GM12878 (cell line): ENCODE data around the gene PAPPA. TPM values are rescaled to one million over a fixed set of nuclear protein-coding genes. Genes with fewer than 3 reads are reported as not detected.

Experiments used
- ATAC-seq: fragments of 200-7000 bp; cut with Tn5 transposase; 3 replicates; pipeline ENCODE4 v1.9.1; 2020; ENCODE audit warnings: mild to moderate bottlenecking, moderate library complexity
- BruUV-seq: library from RNA; stranded (reverse); fragments of 400-500 nt; replicated peaks from 2 replicates; lab custom pipeline; 2021; lab: Mats Ljungman, UMichigan
- CTCF ChIA-PET: fragments of 300-600 bp; sonication (Branson Sonifier 250); formaldehyde crosslinking; extraction: SDS; loops from one replicate; lab custom pipeline; 2021; ENCODE audit warnings: inconsistent platforms; lab: Yijun Ruan, JAX
- POLR2A ChIA-PET: fragments of 350-600 bp; formaldehyde crosslinking; extraction: SDS; loops from one replicate; lab custom pipeline; 2021; ENCODE audit warnings: inconsistent platforms; lab: Charles Lee
- RAD21 ChIA-PET: fragments of 300-600 bp; sonication (Branson Sonifier 250); formaldehyde crosslinking; loops from one replicate; lab custom pipeline; 2023; ENCODE audit warnings: antibody characterized with exemption; ENCODE audit not compliant: unreplicated experiment; lab: Charles Lee
- SMC1A ChIA-PET: fragments of 300-600 bp; sonication (Branson Sonifier 250); formaldehyde crosslinking; loops from one replicate; lab custom pipeline; 2023; ENCODE audit not compliant: unreplicated experiment, uncharacterized antibody; lab: Charles Lee
- DNase-seq: peaks from one replicate; pipeline ENCODE4 v3.0.0-alpha.2; 2011; ENCODE audit warnings: low read depth, low spot score
- FAIRE-seq: peaks from 3 replicates; lab custom pipeline; 2011; peaks lifted over from hg19 to GRCh38; lab: Jason Lieb, UNC
- H2AFZ ChIP-seq: 2 replicates; pipeline ENCODE4 v1.6.0; 2011; ENCODE audit warnings: low read depth, low read length, control low read depth; ENCODE audit not compliant: control insufficient read depth
- H3K27ac ChIP-seq: 2 replicates; pipeline ENCODE4 v1.5.1; 2011; ENCODE audit warnings: control low read depth; ENCODE audit not compliant: control insufficient read depth, insufficient read depth
- H3K27me3 ChIP-seq, 2 experiments: replicated peaks in 1 of 2; 2 replicates each; pipeline versions ENCODE4 v1.6.0 to v1.6.1; 2011; ENCODE audit warnings: low read length in 1 of 2; ENCODE audit not compliant: control insufficient read depth in 2 of 2, insufficient read depth in 2 of 2
- H3K36me3 ChIP-seq, 2 experiments: 2 replicates each; pipeline ENCODE4 v1.5.1; 2011; ENCODE audit warnings: low read length in 1 of 2; ENCODE audit not compliant: control insufficient read depth in 2 of 2, insufficient read depth in 2 of 2
- H3K4me1 ChIP-seq: 2 replicates; pipeline ENCODE4 v1.6.1; 2011; ENCODE audit warnings: mild to moderate bottlenecking, low read length, moderate library complexity, mixed read lengths; ENCODE audit not compliant: control insufficient read depth, insufficient read depth
- H3K4me2 ChIP-seq: 2 replicates; pipeline ENCODE4 v1.6.0; 2011; ENCODE audit warnings: control low read depth; ENCODE audit not compliant: control insufficient read depth, insufficient read depth
- H3K4me3 ChIP-seq: fragments of 200-600 bp; sonication (generic); 2 replicates; pipeline ENCODE4 v1.5.1; 2016
- H3K79me2 ChIP-seq: 2 replicates; pipeline ENCODE4 v1.6.0; 2011; ENCODE audit warnings: low read length; ENCODE audit not compliant: control insufficient read depth, insufficient read depth
- H3K9ac ChIP-seq: 2 replicates; pipeline ENCODE4 v1.8.0; 2011; ENCODE audit warnings: low read length, control low read depth, mixed read lengths; ENCODE audit not compliant: control insufficient read depth, insufficient read depth
- H3K9me3 ChIP-seq: replicated peaks from 3 replicates; pipeline ENCODE4 v1.5.1; 2011; ENCODE audit warnings: mild to moderate bottlenecking, low read length; ENCODE audit not compliant: control insufficient read depth, insufficient read depth
- H4K20me1 ChIP-seq: 2 replicates; pipeline ENCODE4 v1.6.0; 2011; ENCODE audit not compliant: control insufficient read depth, insufficient read depth
- CBFB ChIP-seq: IDR thresholded peaks from 2 replicates; pipeline ENCODE4 v1.6.1; 2016; ENCODE audit warnings: antibody characterized with exemption, low read depth
- CBX5 ChIP-seq: sonication (generic); IDR thresholded peaks from 2 replicates; pipeline ENCODE4 v1.6.1; 2016; ENCODE audit warnings: low read depth, moderate library complexity, mild to moderate bottlenecking, inconsistent platforms
- EZH2 ChIP-seq: IDR thresholded peaks from 2 replicates; pipeline ENCODE4 v1.6.1; 2012; ENCODE audit warnings: low read depth, mild to moderate bottlenecking, control low read depth, inconsistent platforms, low read length, borderline replicate concordance; ENCODE audit not compliant: control insufficient read depth
- HCFC1 ChIP-seq: fragments of 150-350 bp; IDR thresholded peaks from 2 replicates; pipeline ENCODE4 v1.6.1; 2014; ENCODE audit warnings: low read length
- IRF4 ChIP-seq: IDR thresholded peaks from 2 replicates; pipeline ENCODE4 v1.6.1; 2011; ENCODE audit warnings: low read depth, low read length
- KLF5 ChIP-seq: fragments of 450-650 bp; IDR thresholded peaks from 2 replicates; pipeline ENCODE4 v1.6.1; 2014; ENCODE audit warnings: mild to moderate bottlenecking; ENCODE audit not compliant: partially characterized antibody
- MTA3 ChIP-seq: IDR thresholded peaks from 2 replicates; pipeline ENCODE4 v1.6.1; 2012; ENCODE audit warnings: low read length, inconsistent platforms, borderline replicate concordance
- PBX3 ChIP-seq: IDR thresholded peaks from 2 replicates; pipeline ENCODE4 v1.6.1; 2011; ENCODE audit warnings: mild to moderate bottlenecking, low read depth, low read length, moderate library complexity; ENCODE audit not compliant: insufficient replicate concordance
- SIN3A ChIP-seq: IDR thresholded peaks from 2 replicates; pipeline ENCODE4 v1.6.1; 2012; ENCODE audit warnings: low read depth, low read length, improper control_type of control experiment
- USF1 ChIP-seq: IDR thresholded peaks from 2 replicates; pipeline ENCODE4 v1.6.1; 2011; ENCODE audit warnings: borderline replicate concordance, low read depth, mild to moderate bottlenecking, moderate library complexity, mixed read lengths, low read length; ENCODE audit not compliant: insufficient read depth; ENCODE audit errors: extremely low read length
- WGBS: methylation state at CpG from one replicate; pipeline ENCODE4 v1.1.6; 2016; ENCODE audit warnings: low lambda C conversion rate; ENCODE audit not compliant: insufficient replicate concordance, insufficient coverage; ENCODE audit errors: missing lambda C conversion rate; 5-methylcytosine and 5-hydroxymethylcytosine counted together
- in situ Hi-C: fragments of 300-500 bp; cut with MboI; formaldehyde crosslinking; loops from 9 replicates; pipeline ENCODE4 v1.14.3; 2018; ENCODE audit warnings: mixed read lengths
- intact Hi-C: fragments of 100-400 bp; cut with micrococcal nuclease; formaldehyde crosslinking; loops from one replicate; pipeline ENCODE4 v1.14.2; 2022; ENCODE audit not compliant: unreplicated experiment
- polyA plus RNA-seq, 11 experiments: library from polyadenylated mRNA; depleted of rRNA in 4 of 11; unstranded in 6 of 11; stranded (reverse) in 5 of 11; fragments of >200 nt; fragmentation: Nextera tagmentation in 4 of 11; fragmentation: Illumina TruSeq in 1 of 11; extraction: Ambion mirVana in 4 of 11; extraction: Trizol in 1 of 11; gene quantifications; 1 replicate in 1 of 11; 2 replicates in 10 of 11; pipeline versions ENCODE4 v1.2.1 to v1.2.3, GENCODE V29; 2011 to 2016; ENCODE audit warnings: inconsistent platforms in 2 of 11, missing spikeins in 2 of 11, low read depth in 1 of 11
- total RNA-seq, 4 experiments: library from RNA; depleted of rRNA in 3 of 4; stranded (reverse); fragments of >200 nt in 3 of 4; fragmentation: Illumina TruSeq in 1 of 4; extraction: Trizol in 1 of 4; gene quantifications; 2 replicates each; pipeline versions ENCODE4 v1.2.1 to v1.2.3, GENCODE V29; 2013 to 2021

Gene PAPPA
- total and polyA plus RNA-seq, 10 of the 15 experiments (the other 5 are each of a cell fraction or from before 2014, with no cell fraction given) = under 0.01 to 0.19 (median 0.02) TPM; not detected in 4

GRCh38 chr9:116437411-116438370, 284.1 kb downstream of the PAPPA start:
- no peak overlapping the region for H3K27ac ChIP-seq
- FAIRE-seq = no peak

More at GRCh38 chr9:116437411-116438370, 284.1 kb downstream of the PAPPA start:
- ATAC-seq = no peak
- ChIA-PET RAD21 (no interaction called here), SMC1A (no interaction called here), CTCF (no interaction called here), POLR2A (interaction anchor here (0.6 kb wide), 1 partner anchor 284 kb away, joined by 4 read pairs; the partner anchor contains the start of gene PAPPA)
- H3K27me3 ChIP-seq = no peaks in the 10 kb centered on the region
- no peak overlapping the region for H3K9ac ChIP-seq
- no peak overlapping the region for H3K4me3 ChIP-seq
- in situ Hi-C loops = no loop called here
- no peak overlapping the region for H3K4me2 ChIP-seq
- BruUV-seq = no TSS peak
- TF ChIP-seq CBFB (no peak), CBX5 (no peak), MTA3 (no peak), KLF5 (no peak), HCFC1 (no peak), EZH2 (no peak), PBX3 (no peak), IRF4 (no peak), USF1 (no peak), SIN3A (no peak)
- H2AFZ ChIP-seq = no peak overlapping the region
- no peaks in the 10 kb centered on the region for H3K9me3 ChIP-seq
- DNase-seq = no peak
- intact Hi-C loops = no loop called here
- no peaks in the 10 kb centered on the region for H3K4me1 ChIP-seq
- H3K36me3 ChIP-seq = no peaks in the 10 kb centered on the region
- H3K79me2 ChIP-seq = no peaks in the 10 kb centered on the region
- no peaks in the 10 kb centered on the region for H4K20me1 ChIP-seq
- 85% methylated on average over 11 of the region's 11 CpGs for WGBS
